Ishikawa (cell line): ENCODE results near the gene PRUNE2.

Experiments used
- CEBPB ChIP-seq: IDR thresholded peaks from 2 replicates; pipeline ENCODE4 v1.6.1; 2012
- CREB1 ChIP-seq: IDR thresholded peaks from 2 replicates; pipeline ENCODE4 v1.6.1; 2012; ENCODE audit warnings: low read depth
- EGR1 ChIP-seq: IDR thresholded peaks from 2 replicates; pipeline ENCODE4 v1.6.1; 2012
- EP300 ChIP-seq: IDR thresholded peaks from 2 replicates; pipeline ENCODE4 v1.6.1; 2012; ENCODE audit warnings: borderline replicate concordance
- FOXM1 ChIP-seq: IDR thresholded peaks from 2 replicates; pipeline ENCODE4 v1.6.1; 2012; ENCODE audit warnings: low read depth, borderline replicate concordance
- MAX ChIP-seq: IDR thresholded peaks from 2 replicates; pipeline ENCODE4 v1.6.1; 2012
- NFIC ChIP-seq: IDR thresholded peaks from 2 replicates; pipeline ENCODE4 v1.6.1; 2012
- RAD21 ChIP-seq: IDR thresholded peaks from 2 replicates; pipeline ENCODE4 v1.6.1; 2012; ENCODE audit warnings: low read depth
- REST ChIP-seq: IDR thresholded peaks from 2 replicates; pipeline ENCODE4 v1.6.1; 2012; ENCODE audit warnings: low read depth, mild to moderate bottlenecking
- TAF1 ChIP-seq: IDR thresholded peaks from 2 replicates; pipeline ENCODE4 v1.6.1; 2012; ENCODE audit warnings: low read depth, mild to moderate bottlenecking
- TCF12 ChIP-seq: IDR thresholded peaks from 2 replicates; pipeline ENCODE4 v1.6.1; 2012; ENCODE audit warnings: low read depth
- USF1 ChIP-seq: IDR thresholded peaks from 2 replicates; pipeline ENCODE4 v1.6.1; 2012
- YY1 ChIP-seq: IDR thresholded peaks from 2 replicates; pipeline ENCODE4 v1.6.1; 2012; ENCODE audit warnings: low read depth
- ZBTB7A ChIP-seq: IDR thresholded peaks from 2 replicates; pipeline ENCODE4 v1.6.1; 2012; ENCODE audit warnings: low read depth

- TF ChIP-seq YY1, result no peak
- TF ChIP-seq CEBPB, result no peak
- no peak for TF ChIP-seq RAD21
- no peak for TF ChIP-seq NFIC
- no peak for TF ChIP-seq MAX
- TF ChIP-seq CREB1, result no peak
- TF ChIP-seq TAF1, result no peak
- no peak for TF ChIP-seq EP300
- no peak for TF ChIP-seq TCF12
- TF ChIP-seq EGR1, result no peak
- no peak for TF ChIP-seq REST
- TF ChIP-seq USF1, result no peak
- TF ChIP-seq FOXM1, result no peak
- TF ChIP-seq ZBTB7A, result no peak
Observed at GRCh38 chr9:76873056-76873792, 32.7 kb downstream of the PRUNE2 start.
